Measurements from ENCODE around the gene FHIT.
A peak's percentile ranks its signal among the peaks of the same experiment; 100 is the strongest.

Gene FHIT

DNA sequence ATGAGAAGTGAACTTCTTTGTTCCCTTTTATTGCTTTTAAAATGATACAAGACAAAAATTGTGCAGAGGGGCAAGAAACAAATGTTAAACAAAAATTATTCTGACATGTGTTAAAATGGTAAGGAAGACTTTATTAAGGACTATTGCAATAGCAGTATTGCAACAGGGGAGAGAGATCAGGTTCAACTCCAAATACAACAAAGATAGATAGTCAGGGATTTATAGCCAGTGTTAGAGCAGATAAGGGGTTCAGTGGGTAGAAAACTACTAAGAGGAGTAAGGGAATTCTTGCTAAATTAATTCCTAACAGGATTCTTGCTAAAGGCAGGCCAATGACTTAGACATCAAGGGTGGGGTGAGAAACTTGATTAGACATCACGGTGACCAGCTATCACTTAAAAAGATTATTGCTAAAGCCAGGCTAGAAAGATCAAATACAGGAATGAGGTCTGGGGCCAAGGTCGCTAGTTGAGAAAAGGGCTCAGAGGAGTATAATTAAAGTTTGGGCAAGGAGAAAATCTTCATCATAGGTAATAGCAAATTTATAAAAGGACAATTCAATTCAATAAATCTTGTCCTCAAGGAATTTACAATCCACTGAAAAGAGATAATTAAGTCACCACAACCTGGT is 81.5 kb downstream of the FHIT start:
- DNase-seq (ENCODE audit: low read depth in 2 of 2), result no peak

DNA sequence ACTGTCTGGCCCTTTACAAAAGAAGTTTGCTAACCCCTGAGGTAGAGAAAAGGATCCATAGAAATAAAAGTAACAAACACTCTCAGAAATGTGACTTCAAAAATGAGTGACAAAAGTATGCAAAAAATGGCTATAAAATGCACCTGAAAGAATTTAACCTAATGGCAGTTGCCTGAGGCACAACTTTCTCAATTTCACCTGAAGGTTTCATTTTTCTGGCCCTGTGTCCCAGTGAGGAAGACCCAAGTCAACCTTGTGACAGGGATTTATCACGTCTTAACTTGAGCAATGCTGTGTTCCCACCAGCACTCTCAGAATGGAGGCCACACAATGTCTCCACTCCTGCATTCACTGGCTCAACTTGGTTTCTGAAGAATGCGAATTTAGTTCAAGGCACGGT is 83.0 kb downstream of the FHIT start:
- DNase-seq (ENCODE audit: low read depth in 2 of 2), result no peak

DNA sequence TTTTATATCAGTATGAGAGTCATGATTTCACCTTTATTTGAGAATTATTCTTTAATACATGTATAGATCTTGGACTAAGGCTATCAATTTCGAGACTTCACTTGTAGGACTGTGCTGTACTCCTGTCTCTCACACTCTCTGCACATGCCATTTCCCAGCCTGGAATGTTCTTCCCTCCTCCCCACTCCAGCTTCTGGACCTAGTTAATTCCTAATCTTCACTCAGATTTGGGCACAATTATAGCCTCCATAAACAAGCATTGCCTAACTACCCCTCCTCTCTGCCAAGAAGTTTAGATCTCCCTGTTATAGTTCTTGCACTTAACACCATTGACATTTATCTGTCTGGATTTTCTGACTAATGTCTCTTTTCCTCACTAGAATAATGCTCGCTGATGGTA is 88.3 kb downstream of the FHIT start:
- DNase-seq (ENCODE audit: low read depth in 2 of 2), result no peak

DNA sequence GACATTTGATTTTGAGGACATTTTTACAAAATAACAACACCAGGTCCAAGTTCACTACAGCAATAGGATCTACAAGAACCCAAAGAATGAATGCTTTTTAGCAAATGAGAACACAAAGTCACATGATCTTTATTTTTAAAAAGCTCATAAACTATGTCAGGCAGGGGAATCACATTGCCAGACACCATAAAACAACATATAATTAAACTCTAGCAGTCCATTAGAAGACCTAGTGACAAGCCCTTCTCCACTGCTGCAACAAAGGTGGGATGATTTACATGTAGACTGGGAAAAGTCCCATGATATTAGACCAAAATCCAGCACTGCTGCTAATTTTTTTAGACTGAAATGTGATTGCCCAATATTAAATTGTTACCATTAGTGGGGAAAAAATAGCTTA is 92.6 kb downstream of the FHIT start:
- no peak for DNase-seq (ENCODE audit: low read depth in 2 of 2)

DNA sequence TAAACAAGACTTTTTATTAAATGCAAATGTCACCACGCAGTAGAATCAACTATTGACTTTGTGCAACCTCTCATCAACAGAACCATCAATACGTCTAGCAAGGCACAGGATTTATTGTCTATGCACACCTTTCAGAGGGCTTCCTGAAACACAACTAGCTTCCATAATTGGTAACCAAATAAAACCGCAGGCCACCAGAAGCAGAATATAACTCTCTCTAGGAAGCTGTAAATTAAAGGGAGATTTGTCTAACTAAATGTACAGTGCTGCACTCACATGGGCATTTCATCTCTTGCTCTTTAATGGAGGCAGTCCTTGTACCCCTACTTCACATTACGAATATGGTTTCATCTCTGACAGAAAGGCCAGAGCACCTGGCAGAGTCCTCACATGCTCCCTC is 93.0 kb downstream of the FHIT start:
- no peak for DNase-seq (ENCODE audit: low read depth in 2 of 2)

DNA sequence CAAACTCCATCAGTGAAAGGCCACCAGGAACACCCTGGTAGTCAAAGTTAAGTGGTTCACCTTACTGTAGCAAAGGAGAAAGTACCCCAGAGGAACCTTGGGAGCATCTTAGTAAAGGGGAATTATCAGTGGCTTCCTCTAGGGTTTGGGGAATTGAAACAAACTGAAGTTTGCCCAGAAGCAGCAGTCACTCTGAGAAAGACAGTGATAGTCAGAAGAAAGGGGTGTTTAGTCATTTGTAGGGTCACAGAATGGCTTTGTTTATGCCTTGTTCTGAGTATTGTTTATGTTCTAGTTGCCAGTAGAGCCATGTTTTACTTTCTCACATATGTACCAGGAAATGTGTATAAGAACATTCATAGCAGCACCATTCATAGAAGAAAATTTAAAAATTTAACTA is 93.8 kb downstream of the FHIT start:
- no peak for DNase-seq (ENCODE audit: low read depth in 2 of 2)

DNA sequence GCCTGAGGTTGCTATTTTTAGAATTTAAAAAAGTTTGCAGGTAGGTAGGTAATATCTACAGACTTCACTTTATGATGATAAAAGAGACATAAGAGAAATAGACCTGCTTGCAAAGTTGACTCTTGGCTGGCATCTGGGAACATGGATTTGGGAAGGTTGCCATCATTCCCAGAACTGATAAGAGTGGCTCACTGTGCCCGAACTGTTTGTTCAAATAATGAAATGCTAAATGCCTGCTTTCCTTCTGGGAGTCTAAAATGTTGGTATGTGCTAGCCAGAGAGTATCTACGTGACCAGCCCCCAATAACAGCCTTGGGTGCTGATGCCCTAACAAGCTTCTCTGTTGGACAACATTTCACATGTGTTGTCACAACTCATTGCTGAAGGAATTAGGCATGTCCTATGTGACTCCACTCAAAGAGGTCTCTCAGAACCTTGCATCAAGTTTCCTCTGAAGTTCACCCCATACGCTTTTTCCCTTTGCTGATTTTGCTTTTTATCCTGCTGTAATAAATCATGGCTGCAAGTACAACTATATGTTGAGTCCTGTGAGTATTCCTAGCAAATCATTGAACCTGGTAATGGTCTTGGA is 95.5 kb downstream of the FHIT start:
- DNase-seq (ENCODE audit: low read depth in 2 of 2), result no peak

DNA sequence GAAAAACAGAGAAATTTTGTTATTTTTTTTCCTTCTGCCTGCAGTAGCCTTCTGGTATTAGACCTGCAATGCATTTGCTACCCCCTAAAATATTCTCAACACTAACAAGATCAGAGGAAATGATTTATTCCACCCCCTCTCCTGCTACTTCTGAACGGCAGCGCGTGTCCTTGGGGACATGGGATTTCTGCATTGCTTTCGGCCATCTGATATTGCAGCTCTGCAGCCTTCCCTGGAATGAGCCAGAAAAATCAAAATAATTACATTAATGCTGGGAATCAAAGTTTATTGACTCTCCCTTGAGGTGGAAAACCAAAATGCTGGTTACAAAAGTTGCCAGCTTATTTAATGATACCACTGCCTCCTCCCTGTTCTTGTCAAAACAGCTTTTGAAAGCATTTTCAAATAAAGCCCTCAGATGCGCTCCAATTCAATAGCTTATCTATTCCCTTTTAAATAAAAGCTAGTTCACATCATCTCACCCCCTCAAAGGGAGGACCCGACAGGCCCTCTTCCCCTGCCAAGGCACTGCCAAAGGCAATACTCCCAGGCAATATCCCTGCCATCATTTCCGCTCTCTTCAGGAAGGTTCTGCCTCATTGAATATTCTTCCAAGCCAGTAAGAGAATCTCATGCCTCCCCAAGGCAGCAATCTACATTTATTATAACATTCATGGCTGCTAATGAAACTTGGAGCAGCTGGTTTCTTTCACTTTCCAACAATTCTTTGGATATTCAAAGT is 96.6 kb downstream of the FHIT start:
- DNase-seq (ENCODE audit: low read depth in 2 of 2), result no peak

DNA sequence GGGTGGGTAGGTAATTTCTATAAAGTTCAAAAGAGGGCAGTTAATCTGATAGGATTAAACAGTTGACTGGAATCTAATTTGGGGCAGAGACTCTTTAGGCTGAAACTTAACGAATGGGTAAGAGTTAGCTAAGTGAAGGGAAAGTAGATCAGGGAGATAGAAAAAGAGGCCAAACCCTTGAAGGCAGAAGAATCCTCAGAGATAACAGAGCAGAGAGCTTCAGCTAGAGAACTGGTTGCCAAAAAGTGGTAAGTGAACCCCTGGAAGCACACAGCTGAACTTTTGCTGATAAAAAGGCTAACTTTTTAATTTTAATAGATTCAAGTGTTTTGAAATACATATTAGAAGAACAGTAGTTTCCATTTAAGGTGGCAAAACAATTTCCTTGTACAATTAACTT is 99.2 kb downstream of the FHIT start:
- no peak for DNase-seq (ENCODE audit: low read depth in 2 of 2)

DNA sequence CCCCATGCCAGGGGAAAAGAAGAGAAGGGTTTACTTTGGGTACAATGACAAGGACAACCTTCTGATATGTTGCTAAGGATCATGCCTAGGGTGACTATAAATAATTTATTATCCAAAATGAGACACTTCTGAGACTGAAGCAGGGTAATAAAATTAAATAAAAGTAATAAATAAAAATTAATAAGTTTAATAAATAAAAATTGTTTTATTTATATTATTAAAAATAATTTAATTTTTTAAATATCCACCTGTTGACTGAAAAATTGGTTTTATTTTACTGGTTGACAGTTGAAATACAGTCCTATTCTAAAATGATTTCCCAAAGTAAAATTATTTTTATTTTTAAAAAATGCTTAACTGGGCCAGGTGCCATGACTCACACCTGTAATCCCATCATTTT is 102.0 kb downstream of the FHIT start:
- DNase-seq (ENCODE audit: low read depth in 2 of 2), result no peak

DNA sequence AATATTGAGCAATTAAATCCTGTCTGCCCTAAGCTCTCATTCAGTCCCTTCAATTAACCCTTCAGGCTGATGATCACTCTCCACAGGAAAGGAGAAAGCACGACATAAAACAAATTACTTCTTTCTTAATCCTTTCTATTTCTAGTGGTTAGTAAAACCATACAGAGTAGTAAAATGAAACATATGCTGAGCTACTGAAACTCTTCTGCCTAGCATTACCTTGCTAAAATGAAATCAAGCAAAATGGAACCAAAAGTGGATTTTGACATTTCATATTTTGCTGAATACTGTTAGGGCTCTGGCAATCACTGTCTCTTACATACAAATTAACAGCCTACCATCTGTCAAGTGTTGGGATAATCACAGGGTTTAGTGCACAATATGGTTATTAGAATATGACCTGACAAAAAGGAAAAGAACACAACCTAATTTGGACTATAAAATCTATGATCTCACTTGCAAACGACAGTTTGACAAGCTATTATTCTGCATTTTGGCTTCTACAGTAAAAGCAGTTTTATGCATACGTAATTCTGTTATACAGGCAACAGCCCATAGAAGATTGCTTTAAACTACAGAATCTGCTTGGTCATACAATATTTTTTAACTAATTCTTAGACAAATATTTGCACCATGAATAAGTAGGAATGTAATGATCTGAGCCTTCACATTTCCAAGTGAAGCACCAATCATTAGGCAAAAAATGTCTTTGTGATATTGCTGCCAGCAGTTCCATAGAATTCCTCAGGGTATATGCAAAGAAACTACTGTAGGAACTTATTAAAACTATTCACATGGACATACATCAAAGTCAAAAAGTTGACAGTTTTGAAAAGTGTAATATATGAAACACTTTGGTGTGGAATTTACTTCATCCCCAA is 105.0 kb downstream of the FHIT start:
- peak; percentile 15 to 22 for DNase-seq (ENCODE audit: low read depth in 2 of 2)

DNA sequence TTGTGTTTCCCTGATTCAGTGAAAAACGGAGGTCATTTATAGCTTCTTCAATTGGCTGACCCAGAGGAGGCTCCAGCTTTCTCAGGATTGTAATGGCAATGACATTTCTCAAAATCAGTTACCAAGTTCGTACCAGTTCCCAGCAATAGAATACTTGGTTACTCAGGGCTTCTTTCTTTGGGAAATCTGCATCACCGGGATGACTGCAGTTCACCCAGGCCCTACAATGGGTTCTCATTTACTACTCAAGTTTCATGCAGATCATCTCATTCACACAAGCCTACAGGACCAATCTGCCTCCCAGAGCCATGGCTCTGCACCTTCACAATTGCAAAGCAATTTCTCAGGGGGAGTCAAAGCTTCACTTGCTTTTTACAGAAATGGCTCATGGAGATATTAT is 109.6 kb downstream of the FHIT start:
- no peak for DNase-seq (ENCODE audit: low read depth in 2 of 2)

DNA sequence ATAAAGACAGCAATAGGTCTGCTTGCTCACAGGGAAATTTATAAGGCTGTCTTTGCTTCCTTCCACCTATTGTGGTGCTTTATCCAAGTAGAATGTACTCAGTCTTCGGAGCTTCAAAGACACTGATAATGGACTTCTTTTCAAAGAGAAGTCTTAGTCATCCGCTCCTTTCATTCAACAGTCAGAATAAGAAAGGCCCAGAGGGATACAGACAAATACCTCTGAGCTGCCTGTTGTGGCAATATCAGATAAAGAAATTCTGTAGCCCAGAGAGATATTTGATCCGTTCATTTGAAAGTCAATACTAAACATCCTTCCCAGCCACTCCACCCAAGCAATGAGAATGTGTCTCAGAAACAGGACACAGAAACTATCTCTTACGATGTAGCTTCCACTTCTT is 110.0 kb downstream of the FHIT start:
- DNase-seq (ENCODE audit: low read depth in 2 of 2), result no peak

DNA sequence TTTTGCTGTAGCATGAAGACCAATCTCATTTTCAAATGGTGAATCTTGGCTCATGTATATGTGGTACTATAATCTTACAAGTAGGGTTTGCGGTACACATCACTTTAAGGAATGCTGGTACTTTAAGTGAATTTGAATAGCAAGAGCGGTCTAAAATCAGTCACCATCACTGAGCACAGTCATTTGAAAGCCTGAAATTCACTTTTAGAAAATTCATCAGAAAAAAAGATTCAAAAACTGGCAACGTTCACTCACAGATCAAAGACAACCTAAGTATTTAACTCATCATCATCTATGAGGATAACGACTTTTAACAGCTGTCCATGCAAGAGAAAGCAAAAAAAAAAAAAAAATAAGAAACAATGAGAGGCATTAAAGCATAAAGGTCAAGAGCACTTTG is 111.6 kb downstream of the FHIT start:
- DNase-seq (ENCODE audit: low read depth in 2 of 2), result no peak

DNA sequence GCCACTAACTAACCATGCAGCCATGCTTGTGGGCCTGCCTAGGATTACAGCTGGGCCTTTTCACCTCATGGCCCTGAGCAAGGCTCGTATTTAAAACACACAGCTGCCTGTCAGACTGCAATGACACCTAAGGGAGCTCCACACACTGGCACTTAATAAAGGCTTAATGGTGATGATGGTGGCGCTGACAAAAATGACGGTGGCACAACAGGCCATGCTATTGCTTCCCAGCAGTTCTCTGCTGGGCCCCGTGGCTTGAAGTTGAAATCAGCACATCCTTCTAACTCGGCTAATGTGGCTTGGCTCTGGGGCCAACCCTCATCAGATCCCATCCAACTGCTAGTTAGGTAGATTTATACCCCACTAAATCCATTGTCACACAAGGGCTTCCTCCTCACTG is 112.9 kb downstream of the FHIT start:
- no peak for DNase-seq (ENCODE audit: low read depth in 2 of 2)

DNA sequence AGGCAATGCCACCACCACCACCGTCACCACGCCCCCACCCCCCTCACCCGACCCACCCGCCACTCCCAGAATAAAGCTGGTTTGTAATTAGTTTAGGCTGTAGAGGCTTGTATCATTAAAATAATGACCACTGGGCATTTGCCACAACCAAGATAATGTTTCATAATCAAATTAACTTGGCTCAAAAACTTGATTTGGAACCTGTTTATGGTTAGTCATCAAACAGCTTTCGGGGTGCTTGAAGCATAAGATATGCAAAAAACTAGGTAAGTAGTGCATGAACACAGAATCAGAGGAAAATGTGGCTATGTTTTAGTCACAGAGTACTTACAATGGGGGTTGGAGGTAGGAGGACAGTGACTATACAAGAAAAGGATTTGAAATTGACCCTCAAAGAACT is 115.1 kb downstream of the FHIT start:
- no peak for DNase-seq (ENCODE audit: low read depth in 2 of 2)

DNA sequence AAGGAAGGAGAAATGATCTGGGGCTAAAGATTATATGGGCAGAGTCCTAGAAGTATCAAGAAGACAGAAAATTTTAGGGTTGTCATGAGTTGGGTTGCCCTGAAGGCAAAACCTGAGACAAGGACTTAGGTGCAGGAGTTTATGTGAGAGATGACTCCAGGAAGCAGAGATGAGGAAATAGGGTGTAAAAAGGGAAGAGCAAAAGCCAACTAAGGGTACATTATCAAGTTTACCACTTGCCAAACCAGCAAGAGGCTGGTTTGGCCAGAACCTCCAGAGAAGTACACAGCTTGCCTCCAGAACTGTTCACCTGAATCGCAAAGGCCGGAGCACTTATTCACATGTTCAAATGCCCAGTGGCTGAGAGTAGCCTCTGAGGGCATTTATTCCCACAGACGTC is 116.7 kb downstream of the FHIT start:
- DNase-seq (ENCODE audit: low read depth in 2 of 2), result no peak

DNA sequence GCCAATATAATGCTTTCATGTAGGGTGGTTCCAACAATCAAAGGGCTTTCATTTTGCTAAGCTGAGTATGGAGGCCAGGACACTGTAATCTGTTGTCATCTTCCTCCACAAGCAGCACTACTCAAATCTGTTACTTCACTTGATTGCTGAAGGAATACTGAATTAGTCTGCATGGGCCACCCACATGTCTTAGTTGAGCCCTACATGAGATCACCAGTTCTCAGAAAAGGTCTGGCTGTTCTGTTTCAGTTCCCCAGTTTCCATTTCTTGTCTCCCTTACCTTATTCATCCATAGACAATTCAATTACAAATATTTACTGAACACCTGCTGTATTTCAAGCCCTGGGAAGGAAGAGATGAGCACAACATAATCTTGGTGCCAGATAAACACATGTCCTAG is 119.2 kb downstream of the FHIT start:
- no peak for DNase-seq (ENCODE audit: low read depth in 2 of 2)

DNA sequence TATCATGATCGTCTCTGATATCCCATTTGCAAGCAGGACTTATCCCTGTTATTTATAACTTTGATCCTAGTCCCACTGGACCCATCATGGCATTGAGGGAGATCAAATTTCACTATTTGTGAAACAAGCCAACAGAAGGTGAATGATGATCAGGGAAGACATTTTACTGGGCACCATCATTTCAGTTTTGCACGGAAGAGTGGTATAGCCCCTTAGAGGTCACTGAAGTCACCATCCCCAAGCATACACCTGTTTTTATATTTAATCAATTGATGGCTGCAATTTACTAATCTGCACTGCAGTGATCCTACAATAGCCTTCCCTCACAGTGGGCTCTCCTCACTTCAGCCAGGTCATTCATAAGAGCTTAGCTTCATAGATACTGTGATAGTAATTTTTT is 132.4 kb downstream of the FHIT start:
- no peak for DNase-seq (ENCODE audit: low read depth in 2 of 2)

DNA sequence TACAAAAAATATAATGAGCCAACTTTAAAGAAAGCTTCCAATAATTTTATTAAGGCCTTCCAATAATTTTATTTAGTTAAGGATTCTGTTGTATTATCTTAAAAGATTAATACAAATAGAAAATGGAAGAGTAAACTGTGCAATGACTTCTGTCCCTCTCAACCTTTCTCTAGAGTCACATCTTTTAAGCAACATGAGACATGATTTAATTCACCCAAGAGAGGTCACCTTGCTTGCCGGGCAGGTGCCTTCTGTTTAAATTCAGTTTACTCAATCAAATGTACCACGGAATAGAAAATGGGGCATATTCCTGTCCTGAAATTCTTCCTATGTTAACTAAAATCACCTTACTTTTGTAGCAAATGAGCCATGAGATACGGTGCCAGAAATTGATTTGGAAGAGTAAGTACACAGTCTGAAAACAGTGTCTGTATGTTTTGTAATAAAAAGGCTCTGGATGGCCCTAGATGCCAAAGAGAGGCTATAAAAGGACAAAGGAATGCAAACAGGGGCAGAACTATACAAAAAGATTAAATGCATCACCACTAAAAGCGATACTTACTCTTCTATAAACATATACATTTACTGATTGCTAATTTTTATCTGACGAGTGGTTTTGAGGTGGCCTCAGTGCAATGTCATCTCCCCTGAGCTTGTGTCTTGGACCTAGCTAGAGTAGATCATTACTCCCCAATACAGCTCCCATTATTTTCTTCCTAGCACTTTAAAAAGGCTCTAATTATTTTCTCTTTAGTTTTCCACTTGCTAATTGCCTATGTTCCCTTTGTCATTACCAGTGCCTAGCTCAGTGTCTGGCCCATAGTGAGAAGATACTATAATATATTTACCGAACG is 134.0 kb downstream of the FHIT start:
- no peak for DNase-seq (ENCODE audit: low read depth in 2 of 2)

DNA sequence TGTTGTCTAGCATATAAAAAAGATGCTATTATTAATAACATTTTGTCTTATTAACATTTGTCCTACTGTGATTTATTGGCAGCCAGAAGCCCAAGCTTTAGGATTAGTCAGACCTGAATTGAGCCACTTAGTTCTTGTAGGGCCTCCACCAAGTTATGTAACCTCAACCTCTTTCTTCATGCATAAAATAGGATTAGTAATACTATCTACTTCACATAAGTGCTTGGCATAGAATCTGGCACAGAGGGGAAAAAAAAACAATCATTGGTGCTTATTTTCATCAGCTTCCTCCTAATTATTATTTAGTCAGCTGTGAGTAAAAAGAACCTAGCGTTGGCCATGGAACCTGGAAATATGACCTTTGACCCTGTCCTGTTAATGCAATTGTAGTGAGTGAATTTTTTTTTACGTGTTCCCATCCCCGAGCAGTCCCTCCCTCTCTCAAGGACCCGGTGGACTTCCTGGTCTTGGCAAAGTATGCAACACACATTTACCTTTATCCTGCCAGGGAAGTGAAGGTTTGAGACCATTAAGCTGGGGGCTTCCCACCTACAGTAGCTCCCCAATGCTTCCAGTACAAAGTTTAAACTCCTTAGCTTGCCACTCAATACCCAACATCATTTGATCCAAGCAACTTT is 136.8 kb downstream of the FHIT start:
- no peak for DNase-seq (ENCODE audit: low read depth in 2 of 2)
